Measurements from ENCODE around the gene SERTAD2.

Gene SERTAD2

GRCh38 chr2:64587561-64587960, 66.2 kb downstream of the SERTAD2 start:
- Mint-ChIP-seq H3K27ac (no peak overlapping the region), H3K36me3 (ENCODE audit: low read depth) (peaks cover 22% of the 10 kb centered on the region), H3K4me3 (no peak overlapping the region), H3K27me3 (ENCODE audit: low read depth, poor library complexity) (no peaks in the 10 kb centered on the region), H3K4me1 (no peaks in the 10 kb centered on the region), H3K9me3 (no peaks in the 10 kb centered on the region)
- no peak for TF ChIP-seq CTCF (IDR thresholded peaks at IDR 0.05)
- no peak for DNase-seq

GRCh38 chr2:64586883-64587481, 66.7 kb downstream of the SERTAD2 start:
- Mint-ChIP-seq H3K27ac (no peak overlapping the region), H3K9me3 (no peaks in the 10 kb centered on the region), H3K4me3 (no peak overlapping the region), H3K27me3 (ENCODE audit: low read depth, poor library complexity) (no peaks in the 10 kb centered on the region), H3K4me1 (no peaks in the 10 kb centered on the region), H3K36me3 (ENCODE audit: low read depth) (peaks cover 18% of the 10 kb centered on the region)
- peak; percentile 62 for TF ChIP-seq CTCF (IDR thresholded peaks at IDR 0.05)
- no peak for DNase-seq

GRCh38 chr2:64586054-64586453, 67.7 kb downstream of the SERTAD2 start:
- H3K4me1 Mint-ChIP-seq = no peaks in the 10 kb centered on the region
- H3K27ac Mint-ChIP-seq = no peak overlapping the region
- no peak overlapping the region for H3K4me3 Mint-ChIP-seq

GRCh38 chr2:64582774-64583340, 70.9 kb downstream of the SERTAD2 start:
- Mint-ChIP-seq H3K36me3 (ENCODE audit: low read depth) (peaks cover 20% of the 10 kb centered on the region), H3K4me1 (no peaks in the 10 kb centered on the region), H3K9me3 (no peaks in the 10 kb centered on the region), H3K27me3 (ENCODE audit: low read depth, poor library complexity) (no peaks in the 10 kb centered on the region), H3K4me3 (no peak overlapping the region), H3K27ac (no peak overlapping the region)
- TF ChIP-seq CTCF (IDR thresholded peaks at IDR 0.05) = no peak
- no peak for DNase-seq

More at GRCh38 chr2:64586054-64586453, 67.7 kb downstream of the SERTAD2 start:
- DNase-seq = no peak
- Mint-ChIP-seq H3K36me3 (ENCODE audit: low read depth) (peaks cover 18% of the 10 kb centered on the region), H3K9me3 (no peaks in the 10 kb centered on the region), H3K27me3 (ENCODE audit: low read depth, poor library complexity) (no peaks in the 10 kb centered on the region)
- no peak for TF ChIP-seq CTCF (IDR thresholded peaks at IDR 0.05)

GRCh38 chr2:64581777-64582539, 71.8 kb downstream of the SERTAD2 start:
- no peaks in the 10 kb centered on the region for H3K9me3 Mint-ChIP-seq
- H3K36me3 Mint-ChIP-seq (ENCODE audit: low read depth) = peaks cover 26% of the 10 kb centered on the region
- H3K4me1 Mint-ChIP-seq = no peaks in the 10 kb centered on the region
- H3K4me3 Mint-ChIP-seq = no peak overlapping the region
- H3K27ac Mint-ChIP-seq = no peak overlapping the region
- no peaks in the 10 kb centered on the region for H3K27me3 Mint-ChIP-seq (ENCODE audit: low read depth, poor library complexity)
- no peak for DNase-seq
- no peak for TF ChIP-seq CTCF (IDR thresholded peaks at IDR 0.05)
